KMS-11 (cell line): Measurements from ENCODE around the gene MRPL42.

Source experiments
- H2AFZ ChIP-seq: fragments of 200-600 bp; sonication (generic); 2 replicates; pipeline ENCODE4 v1.6.1; 2016; ENCODE audit warnings: antibody characterized with exemption, mixed run types, low read depth
- H3K27ac ChIP-seq: fragments of 200-600 bp; sonication (generic); 2 replicates; pipeline ENCODE4 v1.6.1; 2016; ENCODE audit warnings: mild to moderate bottlenecking, mixed run types
- H3K27me3 ChIP-seq: fragments of 200-600 bp; sonication (generic); 2 replicates; pipeline ENCODE4 v1.6.1; 2017; ENCODE audit warnings: mild to moderate bottlenecking, low read depth, mixed run types, moderate library complexity; ENCODE audit not compliant: insufficient read depth
- H3K36me3 ChIP-seq: fragments of 200-600 bp; sonication (generic); 2 replicates; pipeline ENCODE4 v1.6.1; 2017; ENCODE audit warnings: mild to moderate bottlenecking, mixed run types; ENCODE audit not compliant: insufficient read depth
- H3K4me1 ChIP-seq: fragments of 200-600 bp; sonication (generic); 2 replicates; pipeline ENCODE4 v1.6.1; 2016; ENCODE audit warnings: mild to moderate bottlenecking, low read depth, mixed run types; ENCODE audit not compliant: poor library complexity, severe bottlenecking
- H3K4me2 ChIP-seq: fragments of 200-600 bp; sonication (generic); 2 replicates; pipeline ENCODE4 v1.7.0; 2016; ENCODE audit warnings: mild to moderate bottlenecking, mixed run types
- H3K4me3 ChIP-seq: fragments of 200-600 bp; sonication (generic); IDR thresholded peaks from 2 replicates; pipeline ENCODE4 v1.6.1; 2017; ENCODE audit warnings: low read depth, low read length, mixed read lengths; ENCODE audit not compliant: insufficient read depth
- H3K79me2 ChIP-seq: fragments of 200-600 bp; sonication (generic); 2 replicates; pipeline ENCODE4 v1.6.1; 2016; ENCODE audit warnings: low read depth, mixed run types; ENCODE audit not compliant: insufficient read depth
- H3K9ac ChIP-seq: fragments of 200-600 bp; sonication (generic); 2 replicates; pipeline ENCODE4 v1.6.1; 2016; ENCODE audit warnings: mild to moderate bottlenecking, mixed run types
- H4K20me1 ChIP-seq: fragments of 200-600 bp; sonication (generic); 2 replicates; pipeline ENCODE4 v1.6.1; 2016; ENCODE audit warnings: mild to moderate bottlenecking, mixed run types; ENCODE audit not compliant: insufficient read depth
- CTCF ChIP-seq: fragments of 200-600 bp; sonication (generic); conservative IDR thresholded peaks from 2 replicates; pipeline ENCODE4 v1.6.1; 2017; ENCODE audit warnings: low read depth, mild to moderate bottlenecking, antibody characterized with exemption, low read length, moderate library complexity, mixed read lengths

Gene MRPL42

DNA sequence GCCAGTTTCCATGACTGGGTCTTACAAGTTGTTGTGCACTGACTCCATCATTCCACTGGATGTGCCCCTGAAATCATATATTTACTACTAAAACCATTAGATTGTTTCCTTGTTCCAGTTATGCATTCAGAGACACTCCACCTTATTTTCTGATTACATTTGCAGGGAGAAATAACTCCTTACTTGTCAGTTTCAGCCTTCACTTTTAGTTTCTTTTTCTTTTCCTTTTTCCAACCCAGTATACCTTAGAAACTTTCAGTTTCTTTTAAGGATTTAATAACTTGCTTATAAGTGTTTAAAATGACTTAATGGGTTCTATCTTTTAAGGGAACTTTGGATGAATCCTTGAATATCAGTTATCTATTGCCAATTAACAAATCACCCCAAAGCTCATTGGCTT lies 39.9 kb downstream of the MRPL42 start:
- Histone ChIP-seq H3K4me2 (peak overlapping the region; percentile 33; the same call in 1 of the 2 replicates), H2AFZ (no peak overlapping the region)

GRCh38 chr12:93509506-93509905 lies 42.2 kb downstream of the MRPL42 start:
- H3K27ac ChIP-seq, result no peak overlapping the region
- H3K9ac ChIP-seq, result no peak overlapping the region
- no peak for TF ChIP-seq CTCF
- H3K27me3 ChIP-seq, result no peaks in the 10 kb centered on the region
- H3K79me2 ChIP-seq, result no peaks in the 10 kb centered on the region
- no peak overlapping the region for H3K4me3 ChIP-seq
- no peaks in the 10 kb centered on the region for H3K36me3 ChIP-seq
- no peak overlapping the region for H2AFZ ChIP-seq
- H4K20me1 ChIP-seq, result no peaks in the 10 kb centered on the region
- no peak overlapping the region for H3K4me2 ChIP-seq
- H3K4me1 ChIP-seq, result peaks cover 14% of the 10 kb centered on the region

More for the DNA sequence above, 39.9 kb downstream of the MRPL42 start:
- Histone ChIP-seq H3K4me3 (no peak overlapping the region), H3K9ac (no peak overlapping the region), H3K27me3 (no peaks in the 10 kb centered on the region), H3K27ac (no peak overlapping the region), H3K36me3 (no peaks in the 10 kb centered on the region), H3K4me1 (peaks cover 14% of the 10 kb centered on the region), H3K79me2 (no peaks in the 10 kb centered on the region), H4K20me1 (no peaks in the 10 kb centered on the region)
- no peak for TF ChIP-seq CTCF

GRCh38 chr12:93514853-93515252 lies 47.5 kb downstream of the MRPL42 start:
- Histone ChIP-seq H3K4me2 (no peak overlapping the region), H3K4me3 (no peak overlapping the region), H2AFZ (no peak overlapping the region)

DNA sequence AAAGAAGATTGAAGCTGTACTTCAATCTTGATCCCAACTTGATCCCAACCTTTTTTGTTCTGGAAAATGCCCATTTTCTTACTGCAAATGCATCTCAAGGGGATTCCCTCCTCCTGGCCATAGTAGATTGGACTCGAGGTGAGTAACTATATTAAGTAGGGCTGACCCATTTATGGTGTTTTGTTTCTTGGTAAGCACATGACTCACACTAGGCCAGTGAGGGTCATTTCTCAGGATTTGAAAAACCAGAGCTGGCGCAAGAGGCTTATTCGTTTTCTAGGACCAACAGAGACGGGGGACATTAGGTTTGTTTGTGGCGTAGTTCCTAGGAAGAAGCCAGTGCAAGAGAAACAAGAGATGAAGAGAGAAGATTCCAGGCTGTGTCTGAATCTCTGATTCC lies 51.4 kb downstream of the MRPL42 start:
- H3K36me3 ChIP-seq, result no peaks in the 10 kb centered on the region
- no peaks in the 10 kb centered on the region for H3K27me3 ChIP-seq
- H3K9ac ChIP-seq, result no peak overlapping the region
- H3K4me2 ChIP-seq, result no peak overlapping the region
- no peak overlapping the region for H2AFZ ChIP-seq
- H3K4me1 ChIP-seq, result no peaks in the 10 kb centered on the region
- H4K20me1 ChIP-seq, result no peaks in the 10 kb centered on the region
- H3K79me2 ChIP-seq, result no peaks in the 10 kb centered on the region
- no peak for TF ChIP-seq CTCF
- H3K4me3 ChIP-seq, result no peak overlapping the region
- H3K27ac ChIP-seq, result no peak overlapping the region

More at GRCh38 chr12:93514853-93515252, 47.5 kb downstream of the MRPL42 start:
- Histone ChIP-seq H3K79me2 (no peaks in the 10 kb centered on the region), H3K36me3 (no peaks in the 10 kb centered on the region), H3K27me3 (no peaks in the 10 kb centered on the region), H3K9ac (no peak overlapping the region), H3K4me1 (no peaks in the 10 kb centered on the region), H4K20me1 (no peaks in the 10 kb centered on the region), H3K27ac (no peak overlapping the region)
- no peak for TF ChIP-seq CTCF
